Osteoblast (primary cell): ENCODE measurements around the gene SLC23A1. TPM values are rescaled to one million over a fixed set of nuclear protein-coding genes. Genes with fewer than 3 reads are reported as not detected.
"Not testable (repeated sequence)": the region's sequence is repeated elsewhere in the genome, so short reads cannot be mapped to it uniquely, and the experiment has no call there.

Experiments
- DNase-seq: peaks from one replicate; pipeline ENCODE4 v3.0.0; 2011; ENCODE audit warnings: low spot score, mixed read lengths; ENCODE audit not compliant: insufficient read length; ENCODE audit errors: missing footprints
- H2AFZ ChIP-seq: 2 replicates; pipeline ENCODE4 v1.6.0; 2011; ENCODE audit warnings: mild to moderate bottlenecking, low read length
- H3K27ac ChIP-seq: 2 replicates; pipeline ENCODE4 v1.5.1; 2011; ENCODE audit warnings: mild to moderate bottlenecking, low read depth, low read length, moderate library complexity
- H3K27me3 ChIP-seq: 2 replicates; pipeline ENCODE4 v1.6.0; 2012; ENCODE audit warnings: mild to moderate bottlenecking, control low read depth, inconsistent platforms, low read length, moderate library complexity; ENCODE audit not compliant: insufficient read depth
- H3K36me3 ChIP-seq: 2 replicates; pipeline ENCODE4 v1.5.1; 2011; ENCODE audit warnings: mild to moderate bottlenecking, low read length, control low read depth, moderate library complexity; ENCODE audit not compliant: insufficient read depth
- H3K4me1 ChIP-seq: 2 replicates; pipeline ENCODE4 v1.5.1; 2011; ENCODE audit warnings: mild to moderate bottlenecking, low read length, control low read depth, moderate library complexity; ENCODE audit not compliant: insufficient read depth
- H3K4me2 ChIP-seq: 2 replicates; pipeline ENCODE4 v1.6.0; 2011; ENCODE audit warnings: mild to moderate bottlenecking, low read length; ENCODE audit not compliant: insufficient read depth
- H3K4me3 ChIP-seq: fragments of 200-600 bp; sonication (generic); 3 replicates; pipeline ENCODE4 v1.5.1; 2012; ENCODE audit warnings: mild to moderate bottlenecking, low read length, inconsistent platforms; ENCODE audit not compliant: insufficient read depth
- H3K79me2 ChIP-seq: 2 replicates; pipeline ENCODE4 v1.6.0; 2012; ENCODE audit warnings: mild to moderate bottlenecking, low read length, control low read depth, inconsistent platforms; ENCODE audit not compliant: insufficient read depth
- H3K9me3 ChIP-seq: 2 replicates; pipeline ENCODE4 v1.5.1; 2011; ENCODE audit warnings: low read depth, low read length, control low read depth
- H4K20me1 ChIP-seq: 2 replicates; pipeline ENCODE4 v1.6.0; 2012; ENCODE audit warnings: mild to moderate bottlenecking, low read length, control low read depth; ENCODE audit not compliant: insufficient read depth
- CTCF ChIP-seq: IDR thresholded peaks from 2 replicates; pipeline ENCODE4 v1.5.1; 2011; ENCODE audit warnings: mild to moderate bottlenecking, low read depth, low read length, moderate library complexity; ENCODE audit errors: extremely low read depth
- total RNA-seq: library from RNA; depleted of rRNA; stranded (reverse); fragments of >200 nt; gene quantifications from 2 replicates; pipeline ENCODE4 v1.2.3, GENCODE V29; 2012

Gene SLC23A1
- total RNA-seq, 1 donor: not detected

- Histone ChIP-seq H3K79me2 (no peaks in the 10 kb centered on the region), H3K4me3 (no peak overlapping the region), H3K27ac (no peak overlapping the region), H3K9me3 (no peaks in the 10 kb centered on the region), H2AFZ (no peak overlapping the region), H3K4me2 (no peak overlapping the region), H3K36me3 (peaks cover 3% of the 10 kb centered on the region), H4K20me1 (no peaks in the 10 kb centered on the region), H3K27me3 (no peaks in the 10 kb centered on the region), H3K4me1 (no peaks in the 10 kb centered on the region)
- no peak for TF ChIP-seq CTCF
- DNase-seq: no peak
Observed at GRCh38 chr5:139410121-139410992, 27.3 kb upstream of the SLC23A1 start.

GRCh38 chr5:139409116-139409515 lies 26.0 kb upstream of the SLC23A1 start:
- H4K20me1 ChIP-seq, H3K27ac ChIP-seq, H3K27me3 ChIP-seq, H3K4me2 ChIP-seq, DNase-seq, H3K9me3 ChIP-seq, H3K4me1 ChIP-seq, H3K79me2 ChIP-seq, H2AFZ ChIP-seq, H3K4me3 ChIP-seq, H3K36me3 ChIP-seq: not testable (repeated sequence)

- Histone ChIP-seq H2AFZ (no peak overlapping the region), H3K79me2 (no peaks in the 10 kb centered on the region), H3K4me1 (peaks cover 10% of the 10 kb centered on the region), H3K36me3 (no peaks in the 10 kb centered on the region), H3K9me3 (no peaks in the 10 kb centered on the region), H4K20me1 (no peaks in the 10 kb centered on the region), H3K4me3 (no peak overlapping the region), H3K27ac (no peak overlapping the region), H3K27me3 (no peaks in the 10 kb centered on the region), H3K4me2 (no peak overlapping the region)
- DNase-seq: no peak
- no peak for TF ChIP-seq CTCF
Observed at GRCh38 chr5:139408191-139408590, 25.1 kb upstream of the SLC23A1 start.

- no peaks in the 10 kb centered on the region for H3K36me3 ChIP-seq
- peak; percentile 19 for DNase-seq
- no peak for TF ChIP-seq CTCF
Observed at GRCh38 chr5:139407517-139407916, 24.4 kb upstream of the SLC23A1 start.

More at GRCh38 chr5:139407517-139407916, 24.4 kb upstream of the SLC23A1 start:
- Histone ChIP-seq H3K4me3 (no peak overlapping the region), H3K4me2 (no peak overlapping the region), H4K20me1 (no peaks in the 10 kb centered on the region), H2AFZ (no peak overlapping the region), H3K9me3 (no peaks in the 10 kb centered on the region), H3K4me1 (peaks cover 13% of the 10 kb centered on the region), H3K27ac (no peak overlapping the region), H3K79me2 (no peaks in the 10 kb centered on the region), H3K27me3 (no peaks in the 10 kb centered on the region)
